ENCODE data around the gene PLEKHH3.
"Not testable (repeated sequence)": the region's sequence is repeated elsewhere in the genome, so short reads cannot be mapped to it uniquely, and the experiment has no call there.

PLEKHH3 gene

GRCh38 chr17:42670789-42671657 is 5.8 kb downstream of the PLEKHH3 start:
- no peak for DNase-seq

GRCh38 chr17:42669977-42670788 is 6.6 kb downstream of the PLEKHH3 start:
- peak; percentile 65 for DNase-seq

DNA sequence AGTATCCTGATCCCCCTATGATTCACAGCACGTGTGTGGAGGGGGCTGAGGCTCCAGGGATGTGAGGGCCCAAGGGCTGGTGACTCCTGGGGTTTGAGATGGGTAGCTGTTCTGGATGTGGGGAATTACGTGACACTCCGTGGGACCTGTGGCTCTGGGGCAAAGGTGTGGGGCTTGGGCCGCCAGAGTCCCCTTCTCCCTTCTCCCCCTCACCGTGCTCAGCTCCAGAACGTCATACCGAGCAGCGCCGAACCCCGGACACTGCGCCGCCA is 7.2 kb downstream of the PLEKHH3 start:
- DNase-seq: no peak

- DNase-seq: no peak
Observed at GRCh38 chr17:42667088-42667951, 9.5 kb downstream of the PLEKHH3 start.

DNA sequence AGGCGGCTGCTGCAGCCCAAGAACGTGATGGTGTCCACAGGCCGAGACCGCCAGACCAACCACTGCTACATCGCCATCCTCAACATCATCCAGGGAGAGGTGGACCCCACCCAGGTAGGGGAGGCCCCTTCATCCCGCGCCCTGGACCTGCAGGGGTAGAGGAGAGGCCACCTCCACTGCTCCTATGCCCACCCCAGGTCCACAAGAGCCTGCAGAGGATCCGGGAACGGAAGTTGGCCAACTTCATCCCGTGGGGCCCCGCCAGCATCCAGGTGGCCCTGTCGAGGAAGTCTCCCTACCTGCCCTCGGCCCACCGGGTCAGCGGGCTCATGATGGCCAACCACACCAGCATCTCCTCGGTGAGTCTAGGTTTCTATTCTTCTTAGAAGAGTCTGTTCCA is 10.7 kb downstream of the PLEKHH3 start:
- DNase-seq: not testable (repeated sequence)

DNA sequence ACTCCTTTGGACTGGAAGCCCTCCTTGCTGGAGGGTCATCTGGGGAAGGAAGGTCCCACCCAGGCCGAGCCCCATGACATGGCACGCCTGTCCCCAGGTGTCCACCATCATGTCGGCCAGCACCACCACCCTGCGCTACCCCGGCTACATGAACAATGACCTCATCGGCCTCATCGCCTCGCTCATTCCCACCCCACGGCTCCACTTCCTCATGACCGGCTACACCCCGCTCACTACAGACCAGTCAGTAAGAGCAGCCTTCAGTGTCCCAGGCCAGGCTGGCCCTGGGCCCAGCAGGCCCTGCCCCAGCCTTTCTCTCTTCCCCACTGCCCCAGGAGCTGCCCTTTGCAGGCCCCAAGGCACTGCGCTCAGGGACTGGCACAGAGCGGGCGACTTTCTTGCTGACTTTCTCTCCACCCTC is 11.2 kb downstream of the PLEKHH3 start:
- no peak for DNase-seq

- DNase-seq: no peak
Observed at GRCh38 chr17:42660692-42661345, 16.0 kb downstream of the PLEKHH3 start.

DNA sequence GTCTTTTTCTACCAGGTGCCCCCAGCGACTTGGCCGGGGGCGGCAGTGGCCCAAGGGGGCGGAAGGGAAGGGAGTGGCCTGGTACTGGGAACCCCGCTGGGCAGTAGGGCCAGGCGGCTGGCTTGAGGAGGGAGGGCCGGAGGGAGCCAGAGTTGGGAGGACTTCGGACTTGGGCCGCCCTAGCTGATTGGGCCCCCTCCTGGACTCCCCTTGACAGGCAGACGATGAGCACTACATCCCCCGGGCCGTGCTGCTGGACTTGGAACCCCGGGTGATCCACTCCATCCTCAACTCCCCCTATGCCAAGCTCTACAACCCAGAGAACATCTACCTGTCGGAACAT is 16.9 kb downstream of the PLEKHH3 start:
- DNase-seq: not testable (repeated sequence)

DNA sequence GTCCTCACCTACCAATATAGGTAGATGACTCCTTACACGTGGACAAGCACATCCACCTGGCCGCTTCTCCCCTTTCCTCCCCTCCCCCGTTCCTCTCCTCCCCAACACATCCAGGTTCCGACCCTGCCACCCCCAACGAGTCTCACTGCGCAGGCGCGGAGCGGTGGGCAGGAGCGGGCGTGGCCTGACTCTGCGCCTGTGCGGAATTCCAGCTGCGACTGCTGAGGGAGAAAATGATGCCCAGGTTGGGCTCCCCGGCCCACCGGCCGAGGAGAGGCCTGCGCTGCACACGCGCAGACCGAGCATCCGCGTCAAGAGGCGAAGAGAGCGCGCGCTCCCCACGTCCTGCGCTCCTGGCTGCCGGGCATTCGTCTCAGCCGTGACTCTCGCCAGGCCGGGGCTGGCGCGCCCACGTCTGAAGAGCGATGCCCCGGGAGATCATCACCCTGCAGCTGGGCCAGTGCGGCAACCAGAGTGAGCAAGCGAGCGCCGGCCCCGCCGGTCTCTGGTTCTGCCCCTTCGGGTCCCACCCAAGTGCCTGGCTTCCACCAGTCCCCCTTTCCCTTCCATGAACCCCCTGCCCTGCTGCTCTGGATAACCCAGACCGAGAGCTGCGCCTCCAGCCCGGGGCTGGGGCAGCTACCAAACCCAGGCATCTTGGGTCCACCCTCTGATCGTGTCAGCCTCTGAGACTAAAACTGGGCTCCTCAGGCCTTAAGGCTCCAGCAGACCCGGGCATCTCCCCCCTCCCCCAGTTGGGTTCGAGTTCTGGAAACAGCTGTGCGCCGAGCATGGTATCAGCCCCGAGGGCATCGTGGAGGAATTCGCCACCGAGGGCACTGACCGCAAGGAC is 17.5 kb downstream of the PLEKHH3 start, which contains the start of gene TUBG2:
TUBG2 (plus strand) TSS at position 206 of the 853 bp plus-strand sequence; CDS start at position 426, 220 bp downstream.
- DNase-seq: peak; percentile 78

GRCh38 chr17:42657824-42658588 is 18.8 kb downstream of the PLEKHH3 start:
- DNase-seq: no peak

DNA sequence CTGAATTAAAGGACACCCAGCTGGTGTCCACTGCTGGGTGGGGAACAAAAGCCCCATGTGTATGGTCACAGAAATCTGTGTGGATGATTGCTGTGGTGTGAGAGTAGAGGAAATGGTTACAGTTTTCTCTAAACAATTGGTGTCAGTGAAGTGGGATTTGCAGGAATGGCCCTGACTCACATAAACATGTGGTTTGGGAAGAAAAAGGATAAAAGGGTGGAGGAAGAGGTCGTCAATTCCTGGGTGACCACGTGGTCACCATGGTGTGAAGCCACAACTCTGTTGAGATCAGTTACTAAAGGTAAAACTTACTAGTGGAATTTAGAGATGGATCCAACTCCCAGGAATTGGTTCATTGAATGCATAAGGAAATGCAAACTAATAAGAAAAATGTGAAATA is 21.3 kb downstream of the PLEKHH3 start:
- no peak for DNase-seq

DNA sequence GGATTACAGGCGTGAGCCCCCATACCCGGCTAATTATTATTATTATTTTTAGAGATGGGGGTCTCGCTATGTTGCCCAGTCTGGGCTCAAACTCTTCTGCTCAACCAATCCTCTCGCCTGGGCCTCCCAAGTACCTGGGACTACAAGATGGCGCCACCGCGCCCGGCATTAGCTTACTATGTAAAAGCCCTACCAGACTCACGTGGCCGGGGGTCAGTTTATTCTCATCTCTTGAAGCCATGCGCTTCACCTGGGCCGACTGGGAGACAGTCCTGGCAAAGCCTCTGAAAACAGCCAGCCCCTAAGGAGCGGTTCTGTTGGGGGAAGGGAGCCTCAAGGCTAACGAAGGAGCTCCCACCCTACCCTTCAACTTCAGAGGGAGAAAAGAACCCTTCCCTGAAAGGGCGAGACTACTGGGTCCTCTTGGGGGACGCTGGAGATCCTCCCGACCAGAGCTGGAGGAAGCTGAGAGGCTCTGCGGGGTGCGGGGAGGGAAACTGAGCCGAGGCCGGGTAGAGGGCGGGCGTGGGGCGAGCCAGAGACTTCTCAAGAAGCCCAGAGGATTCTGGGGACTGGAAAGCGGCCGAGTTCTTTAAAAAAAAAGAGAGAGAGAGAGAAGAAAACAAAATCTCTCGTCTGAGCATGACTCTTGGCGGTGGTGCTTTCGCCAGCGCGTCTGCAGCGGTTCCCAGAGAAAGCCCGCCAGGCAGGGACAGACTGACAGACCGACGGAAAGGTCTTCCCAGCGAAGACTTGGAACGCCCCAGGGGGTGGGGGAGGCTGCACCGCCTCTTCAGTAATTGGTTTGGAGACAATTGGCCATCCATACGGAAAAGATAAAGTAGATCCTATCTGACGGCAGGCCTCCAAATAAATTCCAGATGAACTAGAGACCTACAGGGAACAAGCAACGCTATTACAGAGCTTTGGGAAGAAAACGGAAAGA is 23.3 kb downstream of the PLEKHH3 start:
- no peak for DNase-seq

GRCh38 chr17:42651392-42651791 is 25.4 kb downstream of the PLEKHH3 start:
- DNase-seq: no peak

DNA sequence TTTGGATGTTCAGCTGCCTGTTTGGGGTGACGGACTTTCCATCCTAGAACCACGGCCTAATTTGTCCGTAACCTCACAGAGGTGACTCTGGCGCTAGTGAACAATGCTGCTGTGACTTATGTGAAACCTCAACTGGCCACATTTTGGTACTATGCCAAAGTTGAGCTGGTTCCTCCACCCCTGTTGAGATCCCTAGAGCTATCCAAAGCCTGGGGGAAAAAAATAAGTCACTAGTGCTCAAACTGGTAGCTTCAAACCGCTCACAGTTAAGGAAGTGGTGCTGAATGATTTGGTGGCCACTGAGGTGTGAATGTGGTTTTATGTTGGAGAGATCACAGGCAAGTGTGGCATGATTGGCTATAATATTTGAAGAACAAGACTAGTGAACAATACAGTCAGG is 29.0 kb downstream of the PLEKHH3 start:
- DNase-seq: no peak

DNA sequence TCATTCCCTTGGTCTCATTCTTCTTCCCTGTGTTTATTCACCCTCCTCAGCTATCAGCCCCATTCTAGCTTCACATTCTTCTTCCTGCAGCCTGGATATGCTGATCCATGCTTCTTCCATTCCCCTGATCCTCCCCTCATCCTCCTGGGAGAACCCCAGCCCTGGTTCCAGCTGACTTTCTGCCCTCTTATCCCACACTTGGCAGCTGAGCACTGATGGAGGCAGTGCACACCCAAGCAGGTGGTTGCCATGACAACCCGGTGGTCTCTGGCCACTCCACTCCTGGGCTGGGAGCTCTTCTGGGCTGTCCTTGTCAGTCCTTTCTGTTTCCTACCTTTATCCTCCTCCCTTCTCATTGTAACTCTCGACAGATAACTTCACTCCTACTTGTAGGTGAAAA is 34.5 kb downstream of the PLEKHH3 start:
- no peak for DNase-seq

DNA sequence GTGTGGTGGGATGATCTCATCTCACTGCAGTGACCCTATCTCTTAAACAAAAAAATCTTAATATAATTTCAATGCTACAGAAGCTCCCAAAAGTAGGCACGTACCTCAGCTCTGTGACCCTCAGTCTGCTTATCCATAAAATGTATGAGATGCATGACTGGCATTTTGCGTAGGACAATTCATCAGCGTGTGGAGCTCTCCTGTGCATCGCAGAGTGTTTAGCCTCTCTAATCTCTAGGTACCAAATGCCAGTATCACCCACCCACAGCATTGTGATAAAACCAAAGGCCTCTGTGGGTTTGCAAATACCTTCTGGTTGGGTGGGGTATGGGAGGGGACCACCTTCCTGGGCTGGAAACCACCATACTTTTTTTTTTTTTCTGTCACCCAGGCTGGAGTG is 36.7 kb downstream of the PLEKHH3 start:
- no peak for DNase-seq

GRCh38 chr17:42639525-42640113 is 37.2 kb downstream of the PLEKHH3 start:
- DNase-seq: no peak

GRCh38 chr17:42632949-42633444 is 43.8 kb downstream of the PLEKHH3 start:
- no peak for DNase-seq

GRCh38 chr17:42629411-42630009 is 47.3 kb downstream of the PLEKHH3 start:
- no peak for DNase-seq

Data from activated T-cell treated with anti-CD3 and anti-CD28 coated beads, Interleukin-2, amount 50 U/mL, for 1 hour (primary cell).